Naive B cell (primary cell): ENCODE measurements around the gene RAG2. TPM values are rescaled to one million over a fixed set of nuclear protein-coding genes. Genes with fewer than 3 reads are reported as not detected.

Source experiments
- ATAC-seq, 2 donors: fragments of 150-1000 bp; cut with Tn5 transposase; 2 replicates each; pipeline ENCODE4 v1.10.0; 2021; ENCODE audit warnings: low read depth in 2 of 2, mild to moderate bottlenecking in 2 of 2, moderate library complexity in 2 of 2
- DNase-seq: peaks from one replicate; pipeline ENCODE4 v3.0.0; 2022
- H3K27ac Mint-ChIP-seq, 6 donors: one replicate each; pipeline ENCODE4 v1.8.0; 2020 to 2022; ENCODE audit warnings: mild to moderate bottlenecking in 6 of 6, mixed read lengths in 6 of 6, moderate library complexity in 5 of 6, inconsistent platforms in 2 of 6
- H3K27me3 Mint-ChIP-seq, 3 donors: one replicate each; pipeline ENCODE4 v1.8.0; 2021 to 2022; ENCODE audit warnings: mixed read lengths in 3 of 3, mild to moderate bottlenecking in 1 of 3
- H3K36me3 Mint-ChIP-seq, 2 donors: one replicate each; pipeline ENCODE4 v1.8.0; 2020 to 2022; ENCODE audit warnings: mixed read lengths in 2 of 2, inconsistent platforms in 1 of 2, mild to moderate bottlenecking in 1 of 2
- H3K4me1 Mint-ChIP-seq, 3 donors: one replicate each; pipeline ENCODE4 v1.8.0; 2020 to 2022; ENCODE audit warnings: mixed read lengths in 3 of 3, inconsistent platforms in 1 of 3, mild to moderate bottlenecking in 1 of 3, moderate library complexity in 1 of 3
- H3K4me3 Mint-ChIP-seq, 8 donors: one replicate each; pipeline ENCODE4 v1.8.0; 2020 to 2022; ENCODE audit warnings: mild to moderate bottlenecking in 8 of 8, mixed read lengths in 8 of 8, moderate library complexity in 8 of 8, inconsistent platforms in 2 of 8
- H3K9me3 Mint-ChIP-seq, 7 donors: one replicate each; pipeline ENCODE4 v1.8.0; 2020 to 2022; ENCODE audit warnings: mixed read lengths in 7 of 7, mild to moderate bottlenecking in 5 of 7, inconsistent platforms in 2 of 7, moderate library complexity in 1 of 7
- polyA plus RNA-seq, 6 donors: library from polyadenylated mRNA; unstranded; fragments of 300-500 nt; fragmentation: Illumina TruSeq; gene quantifications; one replicate each; pipeline ENCODE4 v1.2.3, GENCODE V29; 2021; ENCODE audit warnings: low read depth in 6 of 6

The RAG2 gene
- polyA plus RNA-seq, 6 donors from 2014 or later, result not detected

DNA sequence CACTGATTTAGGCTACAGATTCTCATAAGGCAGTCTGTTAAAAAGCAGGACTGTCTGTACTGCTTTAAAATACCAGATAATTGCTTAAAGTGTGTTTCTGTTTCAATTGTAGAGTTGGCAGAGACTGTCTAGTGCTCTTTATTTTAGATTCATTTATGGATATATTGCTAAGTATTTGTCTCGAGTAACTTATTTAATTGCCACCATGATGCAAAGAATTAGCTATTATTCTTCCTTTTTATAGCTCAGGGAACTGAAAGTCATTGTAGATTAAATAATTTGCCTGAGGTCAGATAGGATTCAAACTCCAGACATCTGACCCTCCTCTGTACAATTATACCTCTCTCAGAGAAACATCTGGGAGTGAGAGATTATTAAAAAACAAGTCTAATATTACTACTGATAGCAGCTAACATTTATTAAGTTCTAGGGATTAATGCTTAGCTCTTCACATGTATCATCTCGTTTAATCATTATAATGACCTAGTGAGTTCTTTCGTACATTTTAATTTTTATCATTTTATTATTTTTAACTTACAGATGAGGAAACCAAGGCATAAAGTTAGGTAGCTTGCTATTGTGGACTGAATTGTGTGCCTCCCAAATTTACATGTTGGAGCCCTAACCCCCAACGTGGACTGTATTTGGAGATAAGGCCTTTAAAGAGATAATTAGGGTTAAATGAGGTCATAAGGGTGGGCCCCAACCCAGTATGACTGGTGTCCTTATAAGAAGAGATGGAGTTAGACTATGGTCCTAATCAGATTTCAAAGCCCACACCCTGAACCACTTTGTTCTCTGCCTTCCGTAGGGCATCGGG, 19.7 kb upstream of the RAG2 start:
- no peak overlapping the region for H3K4me3 Mint-ChIP-seq
- DNase-seq (no peak), ATAC-seq (no peak)
- H3K4me1 Mint-ChIP-seq, result peaks cover 4 to 20% (median 15%) of the 10 kb centered on the region in 3 donors
- peak overlapping the region in 1 of 6 donors; percentile 5 for H3K27ac Mint-ChIP-seq
- peaks cover 0 to 4% of the 10 kb centered on the region in 2 donors for H3K36me3 Mint-ChIP-seq
- H3K9me3 Mint-ChIP-seq, result peaks cover 0 to 5% (median 0%) of the 10 kb centered on the region in 7 donors
- H3K27me3 Mint-ChIP-seq, result peaks cover 28 to 41% (median 28%) of the 10 kb centered on the region in 3 donors

DNA sequence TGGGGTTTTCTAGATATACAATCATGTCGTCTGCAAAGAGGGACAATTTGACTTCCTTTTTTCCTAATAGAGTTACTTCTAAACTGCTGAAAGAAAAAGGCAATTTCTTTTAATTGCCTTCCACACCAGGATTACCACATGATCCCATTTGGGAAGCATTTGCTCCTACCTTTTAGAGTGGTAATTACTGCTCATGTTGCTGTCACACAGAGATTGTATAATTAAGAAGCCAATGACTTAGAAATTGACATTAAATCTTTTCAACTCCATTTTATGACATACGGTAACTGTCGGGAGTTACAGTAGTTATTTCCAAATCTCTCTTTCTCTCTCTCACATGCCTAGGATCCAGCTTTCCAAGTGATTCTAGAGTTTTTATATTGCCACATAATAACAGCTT, 17.8 kb upstream of the RAG2 start:
- no peak for DNase-seq

GRCh38 chr11:36609383-36609782, 11.3 kb upstream of the RAG2 start:
- DNase-seq (no peak), ATAC-seq (no peak)
- H3K27ac Mint-ChIP-seq, result no peak overlapping the region
- peaks cover 39 to 50% (median 47%) of the 10 kb centered on the region in 3 donors for H3K27me3 Mint-ChIP-seq
- peaks cover 0 to 3% (median 0%) of the 10 kb centered on the region in 3 donors for H3K4me1 Mint-ChIP-seq
- H3K4me3 Mint-ChIP-seq, result no peak overlapping the region
- peaks cover 0 to 2% (median 0%) of the 10 kb centered on the region in 7 donors for H3K9me3 Mint-ChIP-seq
- H3K36me3 Mint-ChIP-seq, result no peaks in the 10 kb centered on the region

More for the DNA sequence above, 17.8 kb upstream of the RAG2 start:
- peaks cover 33 to 36% (median 34%) of the 10 kb centered on the region in 3 donors for H3K27me3 Mint-ChIP-seq
- H3K9me3 Mint-ChIP-seq, result peaks cover 0 to 5% (median 0%) of the 10 kb centered on the region in 7 donors
- H3K4me3 Mint-ChIP-seq, result no peak overlapping the region
- H3K4me1 Mint-ChIP-seq, result peaks cover 4 to 20% (median 15%) of the 10 kb centered on the region in 3 donors
- peaks cover 0 to 4% of the 10 kb centered on the region in 2 donors for H3K36me3 Mint-ChIP-seq
- no peak overlapping the region for H3K27ac Mint-ChIP-seq
- no peak for ATAC-seq

DNA sequence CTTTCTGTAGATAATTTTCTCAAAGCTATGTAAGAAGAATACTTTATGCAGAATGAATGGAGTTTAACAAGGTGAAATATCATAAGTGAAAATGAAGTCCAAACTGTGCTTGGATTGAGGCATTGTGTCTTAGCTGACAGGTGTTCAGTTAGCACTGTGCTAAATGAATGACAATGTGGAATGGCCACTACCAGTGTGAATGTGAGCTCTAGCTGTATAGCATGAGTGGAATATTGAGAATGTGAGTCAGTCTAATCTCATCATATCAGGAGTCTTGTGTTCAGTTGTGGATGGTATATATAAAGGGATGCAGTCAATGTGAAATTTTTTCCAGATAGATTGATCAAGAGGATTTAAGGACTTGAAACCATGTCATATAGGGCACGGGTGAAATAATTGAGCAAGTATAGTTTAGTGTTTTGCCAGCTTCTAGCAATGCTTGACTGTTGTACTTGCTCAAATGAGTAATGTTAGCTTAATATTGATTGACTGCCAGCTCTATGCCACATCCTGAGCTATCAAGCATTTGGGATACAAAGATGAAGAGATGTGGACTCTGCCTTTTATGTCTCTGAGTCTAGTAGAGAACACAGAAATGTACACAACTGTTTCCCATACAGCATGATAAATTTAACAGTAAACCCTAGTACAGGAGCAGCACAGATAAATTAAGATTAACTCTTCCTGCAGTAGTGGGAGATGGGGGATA, 10.6 kb upstream of the RAG2 start:
- DNase-seq (no peak), ATAC-seq (no peak)
- Mint-ChIP-seq H3K27ac (no peak overlapping the region), H3K4me1 (peaks cover 0 to 3% (median 0%) of the 10 kb centered on the region in 3 donors), H3K9me3 (no peaks in the 10 kb centered on the region), H3K4me3 (no peak overlapping the region), H3K27me3 (peaks cover 46 to 57% (median 52%) of the 10 kb centered on the region in 3 donors), H3K36me3 (no peaks in the 10 kb centered on the region)

DNA sequence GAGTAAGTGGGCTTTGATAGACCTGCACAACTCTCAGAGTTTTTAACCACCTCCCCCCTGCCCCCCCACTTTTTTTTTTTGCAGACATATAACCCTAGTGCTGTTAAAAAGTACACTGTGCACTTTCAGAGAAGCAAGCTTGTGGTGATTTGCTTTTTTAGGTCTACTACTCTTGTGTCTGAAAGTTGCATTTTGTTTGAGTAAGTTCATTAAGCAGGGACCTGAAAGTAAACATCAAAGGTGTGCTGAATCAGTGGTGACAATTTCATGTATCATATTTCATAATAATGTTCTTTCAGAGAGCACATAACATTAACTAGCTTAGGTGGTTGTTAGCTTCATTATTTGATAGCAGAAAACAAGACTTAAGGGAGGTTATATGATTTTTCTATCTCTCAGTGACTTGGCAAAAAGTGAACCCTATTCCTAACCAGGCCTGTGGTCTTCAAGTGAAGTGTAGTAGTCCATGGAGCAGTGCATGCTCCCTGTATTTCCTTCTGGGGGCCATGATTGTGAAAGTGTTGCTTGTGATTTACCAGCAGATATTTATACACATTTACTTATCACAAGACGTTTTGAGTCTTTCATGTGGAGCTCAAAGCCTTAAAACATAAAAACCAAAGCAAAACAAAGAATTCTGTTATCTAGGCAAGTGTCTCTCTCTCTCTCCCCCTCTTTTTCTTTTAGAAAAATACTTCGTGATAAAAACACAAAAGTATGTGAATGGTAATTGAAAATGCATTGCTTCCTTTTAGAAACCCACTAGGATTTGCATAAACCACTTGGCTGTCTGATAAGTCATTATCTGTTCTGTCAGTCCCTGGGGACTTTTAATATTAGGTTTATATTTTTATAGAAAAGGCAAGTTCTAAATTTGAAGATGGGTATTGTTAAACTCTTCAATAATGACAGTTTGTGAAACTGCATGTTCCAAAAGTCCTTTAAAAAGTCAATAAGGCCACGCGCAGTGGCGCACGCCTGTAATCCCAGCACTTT, 7.5 kb upstream of the RAG2 start:
- H3K9me3 Mint-ChIP-seq, result no peaks in the 10 kb centered on the region
- no peak overlapping the region for H3K27ac Mint-ChIP-seq
- H3K4me3 Mint-ChIP-seq, result no peak overlapping the region
- H3K36me3 Mint-ChIP-seq, result no peaks in the 10 kb centered on the region
- peaks cover 60 to 75% (median 67%) of the 10 kb centered on the region in 3 donors for H3K27me3 Mint-ChIP-seq
- H3K4me1 Mint-ChIP-seq, result peaks cover 0 to 7% (median 6%) of the 10 kb centered on the region in 3 donors
- no peak for ATAC-seq
- no peak for DNase-seq

DNA sequence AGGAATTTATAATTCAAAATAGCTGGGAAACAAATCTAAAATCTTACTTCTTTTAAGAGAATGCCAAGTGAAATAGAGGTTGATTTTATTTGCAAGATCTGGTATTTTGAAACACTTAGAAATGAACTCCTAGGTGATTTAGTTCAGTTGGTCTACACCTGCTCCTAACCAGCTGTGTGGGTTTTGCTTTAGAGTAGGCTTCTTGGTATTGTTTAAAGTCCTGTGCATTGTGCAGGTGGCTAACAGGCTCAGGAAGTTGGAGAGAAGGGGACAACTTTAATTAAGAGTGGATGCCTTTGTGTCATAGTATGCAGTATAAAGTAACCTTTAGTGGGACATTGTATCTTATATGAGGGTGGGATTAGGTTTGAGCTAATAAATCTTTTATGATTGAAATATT, 4.1 kb upstream of the RAG2 start:
- Mint-ChIP-seq H3K27ac (no peak overlapping the region), H3K9me3 (no peaks in the 10 kb centered on the region), H3K4me3 (no peak overlapping the region), H3K36me3 (no peaks in the 10 kb centered on the region), H3K27me3 (peaks cover 54 to 69% (median 61%) of the 10 kb centered on the region in 3 donors), H3K4me1 (peaks cover 0 to 13% (median 10%) of the 10 kb centered on the region in 3 donors)
- no peak for ATAC-seq
- no peak for DNase-seq

DNA sequence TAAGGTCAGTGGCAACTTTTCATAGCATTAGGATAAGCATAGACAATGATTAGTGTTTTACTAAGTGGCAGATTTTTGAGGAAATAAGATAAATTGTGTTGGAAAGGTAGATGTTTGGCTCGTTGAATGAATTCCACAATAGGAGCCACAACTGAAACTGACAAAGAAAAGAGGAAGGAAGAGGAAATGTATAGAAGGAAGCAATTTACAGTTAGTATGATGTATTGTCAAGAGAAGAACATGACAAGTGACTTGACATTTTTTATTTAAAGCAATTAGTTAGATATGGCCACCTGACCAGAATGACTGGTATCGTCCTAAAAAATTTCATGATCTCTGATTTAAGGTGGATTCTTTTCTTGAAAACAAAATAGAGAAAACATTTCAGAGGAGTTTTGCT, 3.1 kb upstream of the RAG2 start:
- Mint-ChIP-seq H3K36me3 (no peaks in the 10 kb centered on the region), H3K27ac (no peak overlapping the region), H3K27me3 (peaks cover 54 to 70% (median 57%) of the 10 kb centered on the region in 3 donors), H3K4me3 (no peak overlapping the region), H3K4me1 (peaks cover 0 to 13% (median 10%) of the 10 kb centered on the region in 3 donors), H3K9me3 (no peaks in the 10 kb centered on the region)
- ATAC-seq (no peak), DNase-seq (no peak)

- H3K27me3 Mint-ChIP-seq, result peaks cover 49 to 73% (median 63%) of the 10 kb centered on the region in 3 donors
- DNase-seq (no peak), ATAC-seq (no peak)
- no peak overlapping the region for H3K27ac Mint-ChIP-seq
- no peaks in the 10 kb centered on the region for H3K9me3 Mint-ChIP-seq
- no peaks in the 10 kb centered on the region for H3K36me3 Mint-ChIP-seq
- H3K4me3 Mint-ChIP-seq, result no peak overlapping the region
- peaks cover 0 to 13% (median 7%) of the 10 kb centered on the region in 3 donors for H3K4me1 Mint-ChIP-seq
Measured at GRCh38 chr11:36600180-36600579, 2.1 kb upstream of the RAG2 start.

GRCh38 chr11:36596880-36597279, 1.2 kb downstream of the RAG2 start:
- H3K27ac Mint-ChIP-seq, result no peak overlapping the region
- H3K4me1 Mint-ChIP-seq, result peaks cover 11 to 23% (median 13%) of the 10 kb centered on the region in 3 donors
- peak overlapping the region in 1 of 8 donors; percentile 12 for H3K4me3 Mint-ChIP-seq
- DNase-seq (no peak), ATAC-seq (no peak)
- peaks cover 51 to 70% (median 56%) of the 10 kb centered on the region in 3 donors for H3K27me3 Mint-ChIP-seq
- H3K36me3 Mint-ChIP-seq, result no peaks in the 10 kb centered on the region
- H3K9me3 Mint-ChIP-seq, result no peaks in the 10 kb centered on the region

GRCh38 chr11:36594316-36594989, 3.6 kb downstream of the RAG2 start, which contains the start of gene IFTAP:
IFTAP (plus strand) TSS chr11:36594502; CDS start chr11:36610104, 15,602 bp downstream.
- H3K36me3 Mint-ChIP-seq, result no peaks in the 10 kb centered on the region
- ATAC-seq, result peak; percentile 45 to 67
- no peaks in the 10 kb centered on the region for H3K9me3 Mint-ChIP-seq
- H3K4me3 Mint-ChIP-seq, result peak within 1 kb of the TSS; percentile 80 to 95 (median 92)
- peaks cover 35 to 51% (median 39%) of the 10 kb centered on the region in 3 donors for H3K27me3 Mint-ChIP-seq
- DNase-seq, result peak; percentile 21
- peaks cover 9 to 17% (median 11%) of the 10 kb centered on the region in 3 donors for H3K4me1 Mint-ChIP-seq
- H3K27ac Mint-ChIP-seq, result peak within 1 kb of the TSS in 4 of 6 donors; percentile 40 to 88 (median 58)

DNA sequence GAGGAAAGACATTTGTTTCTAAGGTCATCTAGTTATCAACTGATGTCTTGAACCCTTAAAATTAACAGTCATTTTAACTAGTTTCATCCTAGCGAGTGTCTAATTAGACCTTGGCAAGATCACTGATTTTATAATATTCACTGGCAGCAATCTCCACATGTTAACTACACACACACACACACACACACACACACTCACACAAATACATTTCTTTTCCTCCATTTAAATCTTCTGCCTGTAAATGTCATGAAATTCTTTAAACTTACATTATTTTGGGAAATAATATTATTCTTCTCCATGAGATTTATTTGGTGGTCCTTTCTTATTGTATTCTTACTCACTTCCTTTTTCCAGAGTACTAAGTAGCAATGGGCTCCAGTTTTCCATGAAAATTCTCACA, 6.6 kb downstream of the RAG2 start:
- Mint-ChIP-seq H3K27me3 (peaks cover 33 to 51% (median 44%) of the 10 kb centered on the region in 3 donors), H3K27ac (no peak overlapping the region)

GRCh38 chr11:36590513-36590912, 7.5 kb downstream of the RAG2 start:
- Mint-ChIP-seq H3K27me3 (peaks cover 33 to 42% (median 38%) of the 10 kb centered on the region in 3 donors), H3K4me3 (no peak overlapping the region), H3K4me1 (peaks cover 6 to 17% (median 13%) of the 10 kb centered on the region in 3 donors), H3K9me3 (no peaks in the 10 kb centered on the region), H3K36me3 (no peaks in the 10 kb centered on the region), H3K27ac (peak overlapping the region in 1 of 6 donors; percentile 21)
- ATAC-seq (no peak), DNase-seq (no peak)

More for the DNA sequence above, 6.6 kb downstream of the RAG2 start:
- no peak overlapping the region for H3K4me3 Mint-ChIP-seq
- peaks cover 6 to 17% (median 13%) of the 10 kb centered on the region in 3 donors for H3K4me1 Mint-ChIP-seq
- no peaks in the 10 kb centered on the region for H3K9me3 Mint-ChIP-seq
- no peak for ATAC-seq
- H3K36me3 Mint-ChIP-seq, result no peaks in the 10 kb centered on the region
- DNase-seq, result no peak
